ENCODE results near the gene MRPL17. TPM values are rescaled to one million over a fixed set of nuclear protein-coding genes. Genes with fewer than 3 reads are reported as not detected.
"Not testable (repeated sequence)": the region's sequence is repeated elsewhere in the genome, so short reads cannot be mapped to it uniquely, and the experiment has no call there.

Gene MRPL17
- total RNA-seq, result 10 to 100 TPM; 50.9 to 51.4 TPM

GRCh38 chr11:6682936-6683861 lies at the start of gene MRPL17:
MRPL17 (minus strand) TSS chr11:6683340; CDS start chr11:6683296, 44 bp downstream.
- Mint-ChIP-seq H3K36me3 (peaks cover 21% of the 10 kb centered on the region), H3K4me3 (peak within 1 kb of the TSS; percentile 92), H3K27me3 (no peaks in the 10 kb centered on the region), H3K4me1 (peaks cover 15% of the 10 kb centered on the region), H3K9me3 (no peaks in the 10 kb centered on the region), H3K27ac (peak within 1 kb of the TSS; percentile 97)
- POLR2A ChIA-PET, result interaction anchor here (0.5 to 4.3 kb wide), 18 partner anchors 8 to 306 kb away, joined by 3 to 33 read pairs (median 4); partner anchors contain the start of genes ARFIP2, ILK, TAF10 and TIMM10B
- peak; percentile 97 for ATAC-seq (ENCODE audit: low read depth)
- peak; percentile 97 for DNase-seq

- DNase-seq (no peak), ATAC-seq (ENCODE audit: low read depth) (no peak)
- peaks cover 27% of the 10 kb centered on the region for H3K4me1 Mint-ChIP-seq
- H3K4me3 Mint-ChIP-seq, result no peak overlapping the region
- H3K27ac Mint-ChIP-seq, result no peak overlapping the region
- H3K36me3 Mint-ChIP-seq, result peaks cover 76% of the 10 kb centered on the region
- H3K27me3 Mint-ChIP-seq, result no peaks in the 10 kb centered on the region
- H3K9me3 Mint-ChIP-seq, result peaks cover 16% of the 10 kb centered on the region
- POLR2A ChIA-PET, result no interaction called here
Observed at GRCh38 chr11:6727971-6728760, 45.0 kb upstream of the MRPL17 start.

GRCh38 chr11:6725386-6725896 lies 42.3 kb upstream of the MRPL17 start:
- ATAC-seq (ENCODE audit: low read depth), result no peak
- H3K27me3 Mint-ChIP-seq, result no peaks in the 10 kb centered on the region
- H3K36me3 Mint-ChIP-seq, result peaks cover 88% of the 10 kb centered on the region
- H3K4me3 Mint-ChIP-seq, result no peak overlapping the region
- H3K27ac Mint-ChIP-seq, result no peak overlapping the region
- DNase-seq, result no peak
- peaks cover 38% of the 10 kb centered on the region for H3K4me1 Mint-ChIP-seq
- POLR2A ChIA-PET, result interaction anchor here (0.9 kb wide), 1 partner anchor 12 kb away, joined by 3 read pairs; no protein-coding TSS in a partner anchor
- H3K9me3 Mint-ChIP-seq, result peaks cover 25% of the 10 kb centered on the region

- H3K4me3 Mint-ChIP-seq, result no peak overlapping the region
Observed at GRCh38 chr11:6724013-6724412, 40.9 kb upstream of the MRPL17 start.

DNA sequence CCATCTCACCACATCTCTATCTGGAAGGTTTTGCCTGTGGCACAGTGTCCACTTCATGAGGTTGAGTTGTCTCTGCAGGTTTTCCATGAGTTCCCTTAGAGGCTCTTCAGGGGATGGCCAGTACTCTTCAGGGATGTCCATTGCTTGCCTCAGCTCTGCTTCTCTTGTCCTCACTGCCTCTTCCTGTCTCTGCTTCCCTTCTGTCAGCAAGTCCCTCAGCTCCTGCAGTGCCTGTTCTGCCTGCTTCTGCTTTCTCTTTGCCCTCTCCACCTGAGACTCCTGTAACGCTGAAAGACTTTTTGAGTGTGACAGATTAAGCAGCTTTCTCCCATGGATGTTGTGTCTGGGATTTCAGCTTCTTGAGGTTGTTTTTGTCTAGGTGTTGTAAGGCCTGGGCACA lies 38.2 kb upstream of the MRPL17 start:
- H3K27me3 Mint-ChIP-seq, result no peaks in the 10 kb centered on the region
- no peak overlapping the region for H3K4me3 Mint-ChIP-seq
- no peak for ATAC-seq (ENCODE audit: low read depth)
- DNase-seq, result no peak
- H3K27ac Mint-ChIP-seq, result peak overlapping the region; percentile 79
- H3K4me1 Mint-ChIP-seq, result peaks cover 27% of the 10 kb centered on the region
- POLR2A ChIA-PET, result no interaction called here
- H3K36me3 Mint-ChIP-seq, result peaks cover 91% of the 10 kb centered on the region
- H3K9me3 Mint-ChIP-seq, result peaks cover 35% of the 10 kb centered on the region

More at GRCh38 chr11:6724013-6724412, 40.9 kb upstream of the MRPL17 start:
- POLR2A ChIA-PET, result no interaction called here
- Mint-ChIP-seq H3K4me1 (peaks cover 42% of the 10 kb centered on the region), H3K27ac (no peak overlapping the region), H3K9me3 (peaks cover 34% of the 10 kb centered on the region), H3K36me3 (peaks cover 93% of the 10 kb centered on the region), H3K27me3 (no peaks in the 10 kb centered on the region)
- no peak for DNase-seq
- ATAC-seq (ENCODE audit: low read depth), result no peak

GRCh38 chr11:6719576-6719975 lies 36.4 kb upstream of the MRPL17 start:
- ATAC-seq (ENCODE audit: low read depth) (no peak), DNase-seq (no peak)
- peaks cover 29% of the 10 kb centered on the region for H3K4me1 Mint-ChIP-seq
- H3K9me3 Mint-ChIP-seq, result peaks cover 31% of the 10 kb centered on the region
- peaks cover 87% of the 10 kb centered on the region for H3K36me3 Mint-ChIP-seq
- H3K4me3 Mint-ChIP-seq, result no peak overlapping the region
- no peaks in the 10 kb centered on the region for H3K27me3 Mint-ChIP-seq
- H3K27ac Mint-ChIP-seq, result no peak overlapping the region
- POLR2A ChIA-PET, result no interaction called here

- H3K36me3 Mint-ChIP-seq, result peaks cover 72% of the 10 kb centered on the region
- peaks cover 24% of the 10 kb centered on the region for H3K9me3 Mint-ChIP-seq
- POLR2A ChIA-PET, result interaction anchor here (0.6 kb wide), 1 partner anchor 37 kb away, joined by 3 read pairs; no protein-coding TSS in a partner anchor
- DNase-seq, result no peak
- H3K4me3 Mint-ChIP-seq, result no peak overlapping the region
- no peaks in the 10 kb centered on the region for H3K27me3 Mint-ChIP-seq
- ATAC-seq (ENCODE audit: low read depth), result no peak
- H3K27ac Mint-ChIP-seq, result no peak overlapping the region
- peaks cover 19% of the 10 kb centered on the region for H3K4me1 Mint-ChIP-seq
Observed at GRCh38 chr11:6717426-6717825, 34.3 kb upstream of the MRPL17 start.

DNA sequence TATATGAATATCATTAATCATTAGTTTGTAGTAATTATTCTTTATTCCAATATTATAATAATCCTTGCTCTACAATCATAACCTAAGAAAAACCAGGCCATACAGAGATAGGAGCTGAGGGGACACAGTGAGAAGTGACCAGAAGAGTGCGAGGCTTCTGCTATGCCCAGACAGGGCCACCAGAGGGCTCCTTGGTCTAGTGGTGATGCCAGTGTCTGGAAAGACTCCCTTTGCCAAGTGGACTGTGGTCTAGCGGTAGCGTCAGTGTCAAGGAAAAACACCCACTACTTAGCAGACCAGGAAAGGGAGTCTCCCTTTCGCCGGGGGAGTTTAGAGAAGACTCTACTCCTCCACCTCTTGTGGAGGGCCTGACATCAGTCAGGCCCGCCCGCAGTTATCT lies 28.4 kb upstream of the MRPL17 start:
- H3K27ac Mint-ChIP-seq; H3K4me3 Mint-ChIP-seq; H3K27me3 Mint-ChIP-seq; H3K9me3 Mint-ChIP-seq; H3K4me1 Mint-ChIP-seq; POLR2A ChIA-PET; ATAC-seq (ENCODE audit: low read depth): not testable (repeated sequence)
- DNase-seq, result peak; percentile 52
- H3K36me3 Mint-ChIP-seq, result peaks cover 25% of the 10 kb centered on the region

DNA sequence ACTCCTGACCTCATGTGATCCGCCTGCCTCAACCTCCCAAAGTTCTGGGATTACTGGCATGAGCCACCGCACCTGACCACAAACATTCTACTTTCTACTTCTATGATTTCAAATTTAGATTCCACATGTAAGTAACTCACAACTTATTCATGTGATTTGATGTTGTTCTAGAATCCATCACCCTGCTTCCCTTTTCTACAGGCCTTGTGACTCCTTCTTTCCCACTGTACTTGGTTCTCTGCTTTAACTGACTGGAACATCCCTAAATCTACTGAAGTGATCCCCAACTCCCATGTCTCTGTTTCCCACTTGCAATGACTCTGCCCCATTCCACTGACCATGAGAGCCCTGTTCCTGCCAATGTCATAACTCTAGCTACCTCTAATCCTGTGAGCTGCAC lies 25.7 kb upstream of the MRPL17 start:
- ATAC-seq (ENCODE audit: low read depth) (no peak), DNase-seq (no peak)
- Mint-ChIP-seq H3K27ac (no peak overlapping the region), H3K4me3 (no peak overlapping the region), H3K9me3 (no peaks in the 10 kb centered on the region), H3K27me3 (no peaks in the 10 kb centered on the region), H3K36me3 (peaks cover 12% of the 10 kb centered on the region), H3K4me1 (peaks cover 1% of the 10 kb centered on the region)
- POLR2A ChIA-PET, result no interaction called here

DNA sequence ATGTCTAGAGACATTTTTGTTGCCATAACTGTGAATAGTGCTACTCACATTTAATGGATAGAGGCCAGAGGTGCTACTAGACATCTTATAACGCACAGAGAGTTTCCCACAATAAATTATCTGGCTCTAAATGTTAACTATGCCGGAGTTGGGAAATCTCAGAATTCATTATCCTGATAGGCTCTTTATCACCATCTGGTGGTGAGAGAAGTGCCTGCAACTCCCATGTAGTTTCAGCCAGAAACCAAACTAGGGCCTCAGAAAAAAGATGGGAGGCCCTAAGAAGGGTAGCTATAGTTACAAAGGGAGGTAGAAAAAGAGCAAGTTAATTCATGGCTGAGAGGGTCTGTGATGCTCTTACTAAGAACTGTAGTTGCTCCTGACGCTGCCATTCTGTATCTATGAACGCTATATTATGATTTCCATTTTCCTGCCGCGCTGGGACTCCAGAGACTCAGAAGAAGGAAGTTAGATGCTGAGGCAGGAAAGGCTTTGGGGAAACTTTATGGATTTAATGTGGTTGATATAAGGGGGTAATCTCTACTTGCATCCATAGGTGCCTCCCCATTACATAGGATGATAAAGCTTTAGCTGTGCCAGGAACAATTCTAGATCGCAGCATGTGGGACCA lies 22.9 kb upstream of the MRPL17 start:
- H3K4me1 Mint-ChIP-seq, result no peaks in the 10 kb centered on the region
- ATAC-seq (ENCODE audit: low read depth), result no peak
- POLR2A ChIA-PET, result interaction anchor here (1.7 kb wide), 1 partner anchor 40 kb away, joined by 5 read pairs; no protein-coding TSS in a partner anchor
- DNase-seq, result no peak
- no peak overlapping the region for H3K4me3 Mint-ChIP-seq
- no peaks in the 10 kb centered on the region for H3K9me3 Mint-ChIP-seq
- H3K27ac Mint-ChIP-seq, result no peak overlapping the region
- H3K36me3 Mint-ChIP-seq, result peaks cover 3% of the 10 kb centered on the region
- H3K27me3 Mint-ChIP-seq, result no peaks in the 10 kb centered on the region

DNA sequence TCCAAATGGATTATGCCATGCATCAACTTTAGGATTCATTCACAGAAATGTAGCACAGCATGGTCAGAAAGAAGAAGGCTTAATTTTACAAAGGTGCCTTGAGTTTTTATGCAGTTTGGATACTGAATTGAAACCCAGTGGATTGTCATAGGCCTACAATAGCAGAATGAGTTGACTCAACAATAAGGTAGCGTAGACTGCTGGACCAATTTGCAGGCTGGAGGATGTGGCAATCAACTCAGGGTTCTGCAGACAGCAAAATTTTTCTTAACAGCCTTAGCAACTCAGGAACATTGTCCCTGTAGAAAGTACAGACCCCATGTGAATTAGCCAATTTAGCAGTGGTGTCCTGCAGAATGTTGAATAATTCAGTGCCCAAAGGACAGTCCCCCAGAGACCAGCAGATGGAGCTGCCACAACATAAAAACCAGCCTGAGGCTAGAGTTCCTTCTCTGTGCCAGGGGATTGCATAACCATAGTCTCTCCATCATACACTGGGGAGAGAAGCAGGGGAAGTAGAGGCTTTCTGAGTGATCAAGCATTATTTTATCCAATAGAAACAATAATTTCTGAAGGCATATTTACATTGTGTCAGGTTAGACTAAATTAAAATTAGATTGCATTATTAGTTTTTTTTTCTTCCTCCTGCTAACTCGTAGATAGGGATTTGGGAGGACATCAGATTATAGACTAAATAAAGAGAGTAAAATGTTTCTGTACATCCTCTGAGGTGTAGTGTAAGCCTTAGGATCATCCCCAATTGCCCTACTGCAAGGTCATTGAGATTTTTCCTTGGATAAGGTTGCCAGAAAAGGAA lies 20.3 kb upstream of the MRPL17 start:
- Mint-ChIP-seq H3K27ac (no peak overlapping the region), H3K27me3 (no peaks in the 10 kb centered on the region), H3K36me3 (peaks cover 4% of the 10 kb centered on the region), H3K4me1 (no peaks in the 10 kb centered on the region), H3K4me3 (no peak overlapping the region), H3K9me3 (no peaks in the 10 kb centered on the region)
- POLR2A ChIA-PET, result interaction anchor here (1.1 kb wide), 1 partner anchor 10 kb away, joined by 8 read pairs; no protein-coding TSS in a partner anchor
- peak; percentile 57 for ATAC-seq (ENCODE audit: low read depth)
- no peak for DNase-seq

DNA sequence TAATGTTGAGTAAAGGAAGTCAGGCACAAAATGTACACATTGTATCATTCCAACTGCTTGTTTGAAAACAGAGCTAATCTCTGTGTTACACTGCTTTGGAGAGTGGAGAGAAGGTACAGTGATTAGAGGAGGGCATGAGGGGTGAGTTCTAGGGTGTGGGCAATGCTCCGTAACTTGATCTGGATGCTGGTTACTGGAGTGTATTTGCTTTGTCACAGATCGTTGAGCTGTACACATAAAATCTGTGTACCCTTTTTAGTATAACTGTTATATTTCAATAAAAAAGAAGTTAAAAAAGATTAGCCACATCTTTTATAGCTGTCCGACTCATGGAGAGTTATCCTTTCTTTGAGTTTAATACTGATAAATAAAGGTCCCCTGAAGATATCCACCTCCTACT lies 18.8 kb upstream of the MRPL17 start:
- H3K27ac Mint-ChIP-seq; H3K27me3 Mint-ChIP-seq; DNase-seq; H3K36me3 Mint-ChIP-seq; H3K9me3 Mint-ChIP-seq; ATAC-seq (ENCODE audit: low read depth); H3K4me1 Mint-ChIP-seq; H3K4me3 Mint-ChIP-seq; POLR2A ChIA-PET: not testable (repeated sequence)
